HG03457 (cell line): ENCODE results near the gene RCBTB1.
A peak's percentile ranks its signal among the peaks of the same experiment; 100 is the strongest.
"Not testable (repeated sequence)": the region's sequence is repeated elsewhere in the genome, so short reads cannot be mapped to it uniquely, and the experiment has no call there.

Experiments used
- ATAC-seq: cut with Tn5 transposase; IDR thresholded peaks from one replicate; pipeline ENCODE4 v1.9.1; 2021; ENCODE audit warnings: moderate number of reproducible peaks; ENCODE audit not compliant: unreplicated experiment

RCBTB1 gene

GRCh38 chr13:49606747-49607648 lies 21.6 kb upstream of the RCBTB1 start:
- ATAC-seq: peak; percentile 91

- ATAC-seq: no peak
Measured at GRCh38 chr13:49604570-49604969, 19.2 kb upstream of the RCBTB1 start.

DNA sequence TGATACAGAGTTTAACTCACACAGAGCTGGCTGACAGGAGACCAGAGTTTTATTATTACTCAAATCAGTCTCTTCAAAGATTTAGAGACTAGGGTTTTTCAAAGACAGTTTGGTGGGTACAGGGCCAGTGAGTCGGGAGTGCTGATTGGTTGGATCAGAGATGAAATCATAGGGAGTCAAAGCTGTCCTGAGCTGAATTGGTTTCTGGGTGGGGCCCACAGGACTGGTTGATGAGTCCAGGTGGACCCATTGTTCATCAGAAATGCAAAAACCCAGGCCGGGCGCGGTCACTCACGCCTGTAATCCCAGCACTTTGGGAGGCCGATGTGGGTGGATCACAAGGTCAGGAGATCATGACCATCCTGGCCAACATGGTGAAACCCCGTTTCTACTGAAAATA lies 17.3 kb upstream of the RCBTB1 start:
- not testable (repeated sequence) for ATAC-seq

DNA sequence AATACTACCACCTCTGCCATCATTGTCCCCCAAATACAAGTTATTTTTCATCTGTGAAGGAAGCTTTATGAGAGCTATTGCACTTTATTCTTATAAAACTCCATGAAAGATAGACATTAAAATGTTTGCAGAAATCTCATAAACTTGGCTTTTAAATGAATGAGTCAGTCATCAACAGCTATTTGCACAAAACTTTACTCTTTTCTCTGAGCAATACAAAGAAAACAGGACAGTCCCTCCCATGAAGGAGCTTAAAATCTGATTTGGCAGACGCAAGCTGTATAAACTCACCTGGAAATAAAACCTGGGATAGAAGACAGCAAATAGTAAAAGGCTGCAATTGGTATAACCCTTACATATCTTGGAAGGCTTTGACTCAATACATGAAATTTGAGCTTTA lies 16.6 kb upstream of the RCBTB1 start:
- ATAC-seq: no peak

DNA sequence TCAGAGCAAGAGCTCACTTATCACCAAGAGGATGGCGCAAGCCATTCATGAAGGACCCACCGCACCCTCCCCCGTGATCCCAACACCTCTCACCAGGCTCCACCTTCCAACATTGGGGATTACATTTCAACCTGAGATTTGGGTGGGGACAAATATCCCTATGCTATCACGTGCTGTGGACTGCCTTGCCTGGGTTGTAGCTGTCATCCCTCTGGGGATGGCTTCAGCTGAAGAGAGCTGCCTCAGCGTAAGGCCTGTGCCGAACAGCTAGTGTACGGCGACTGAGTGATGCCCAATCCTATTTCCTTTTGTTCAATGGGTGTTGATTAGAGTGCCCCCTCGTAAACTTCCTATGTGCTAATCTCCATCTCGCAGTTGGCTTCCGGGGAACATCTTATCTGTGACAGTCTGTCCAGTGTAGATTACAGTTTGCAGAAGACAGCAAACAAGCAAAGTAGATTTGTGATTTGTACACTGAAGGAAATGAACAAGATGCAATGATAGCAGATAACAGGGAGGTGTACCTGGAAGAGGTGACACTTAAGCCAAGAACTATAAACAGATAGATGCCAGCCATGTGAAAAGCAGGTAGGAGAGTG lies 11.8 kb upstream of the RCBTB1 start:
- ATAC-seq: no peak

GRCh38 chr13:49596221-49596620 lies 10.9 kb upstream of the RCBTB1 start:
- no peak for ATAC-seq

DNA sequence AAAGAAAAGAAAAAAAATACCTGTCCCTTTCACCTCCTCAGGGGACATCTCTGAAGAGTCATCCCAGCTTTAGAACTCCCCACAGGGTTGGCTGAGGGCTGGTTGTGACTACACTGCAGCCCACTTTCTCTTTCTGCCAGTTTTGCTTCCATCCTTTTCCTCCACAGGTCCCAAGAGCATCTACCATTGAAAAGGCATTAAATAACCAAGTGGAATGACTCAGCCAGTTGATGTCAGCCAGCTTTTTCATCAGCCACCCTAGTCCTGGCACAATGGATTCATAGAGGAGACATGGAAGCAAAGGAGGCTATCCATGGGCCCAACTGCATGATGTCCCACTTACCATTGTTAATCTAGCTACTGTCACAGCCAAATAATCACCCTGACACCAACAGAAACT lies 9.2 kb upstream of the RCBTB1 start:
- ATAC-seq: no peak

- ATAC-seq: not testable (repeated sequence)
Measured at GRCh38 chr13:49593876-49594275, 8.5 kb upstream of the RCBTB1 start.

DNA sequence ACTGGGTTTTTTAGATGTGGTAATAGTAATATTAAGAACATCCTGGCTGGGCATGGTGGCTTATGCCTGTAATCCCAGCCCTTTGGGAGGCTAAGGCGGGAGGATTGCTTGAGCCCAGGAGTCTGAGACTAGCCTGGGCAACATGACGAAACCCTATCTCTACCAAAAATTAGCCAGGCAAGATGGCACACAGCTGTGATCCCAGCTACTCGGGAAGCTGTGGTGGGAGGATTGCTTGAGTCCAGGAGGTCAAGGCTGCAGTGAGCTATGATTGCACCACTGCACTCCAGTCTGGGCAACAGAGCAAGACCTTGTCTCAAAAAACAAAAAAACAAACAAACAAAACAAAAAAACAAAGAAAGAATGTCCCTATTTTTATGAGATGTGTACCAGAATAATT lies 5.4 kb upstream of the RCBTB1 start:
- ATAC-seq: not testable (repeated sequence)

- ATAC-seq: no peak
Measured at GRCh38 chr13:49587311-49587847, 2.0 kb upstream of the RCBTB1 start.

DNA sequence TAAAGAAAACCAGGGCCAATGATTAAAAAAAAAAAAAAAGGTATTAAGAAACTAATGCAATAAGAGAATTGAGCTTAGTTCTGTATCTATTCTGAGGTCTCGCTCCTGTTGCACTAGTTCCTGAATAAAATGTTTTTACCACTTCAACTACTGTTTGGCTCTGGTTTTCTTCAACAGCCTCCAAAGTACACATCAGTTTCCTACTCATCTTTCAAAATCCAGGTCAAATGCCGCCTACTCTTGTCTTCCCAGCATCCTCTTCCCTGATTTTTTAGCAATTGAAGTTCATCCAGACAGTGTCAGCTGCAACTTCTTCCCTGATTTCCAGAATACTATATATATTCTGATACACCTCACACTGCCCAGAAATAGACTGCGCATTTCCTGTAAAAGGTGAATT lies 1.4 kb upstream of the RCBTB1 start:
- ATAC-seq: no peak

DNA sequence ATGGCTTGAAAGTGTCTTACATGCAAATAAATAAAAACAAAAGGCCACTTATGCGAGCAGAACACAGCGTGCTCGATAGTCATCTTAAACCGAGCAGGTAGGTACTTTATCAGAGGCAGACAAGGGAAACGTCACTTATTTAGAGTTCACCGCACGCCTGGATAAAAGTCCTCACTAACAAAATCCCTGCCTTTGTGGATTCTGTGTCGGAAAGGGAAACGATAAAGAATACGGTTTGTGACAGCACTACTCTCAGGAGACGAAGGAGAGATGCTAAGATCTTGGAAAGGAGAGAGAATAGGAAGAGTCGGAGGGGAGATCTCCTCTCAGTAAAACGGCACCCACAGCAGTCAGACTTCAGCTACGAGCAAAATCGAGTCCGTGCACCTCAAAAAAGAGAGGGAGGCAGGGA lies 581 bp downstream of the RCBTB1 start:
- peak; percentile 8 for ATAC-seq

GRCh38 chr13:49580980-49581680 lies 4.2 kb downstream of the RCBTB1 start:
- ATAC-seq: no peak

GRCh38 chr13:49579501-49579900 lies 5.9 kb downstream of the RCBTB1 start:
- no peak for ATAC-seq

GRCh38 chr13:49571299-49572240 lies 13.8 kb downstream of the RCBTB1 start:
- ATAC-seq: no peak

DNA sequence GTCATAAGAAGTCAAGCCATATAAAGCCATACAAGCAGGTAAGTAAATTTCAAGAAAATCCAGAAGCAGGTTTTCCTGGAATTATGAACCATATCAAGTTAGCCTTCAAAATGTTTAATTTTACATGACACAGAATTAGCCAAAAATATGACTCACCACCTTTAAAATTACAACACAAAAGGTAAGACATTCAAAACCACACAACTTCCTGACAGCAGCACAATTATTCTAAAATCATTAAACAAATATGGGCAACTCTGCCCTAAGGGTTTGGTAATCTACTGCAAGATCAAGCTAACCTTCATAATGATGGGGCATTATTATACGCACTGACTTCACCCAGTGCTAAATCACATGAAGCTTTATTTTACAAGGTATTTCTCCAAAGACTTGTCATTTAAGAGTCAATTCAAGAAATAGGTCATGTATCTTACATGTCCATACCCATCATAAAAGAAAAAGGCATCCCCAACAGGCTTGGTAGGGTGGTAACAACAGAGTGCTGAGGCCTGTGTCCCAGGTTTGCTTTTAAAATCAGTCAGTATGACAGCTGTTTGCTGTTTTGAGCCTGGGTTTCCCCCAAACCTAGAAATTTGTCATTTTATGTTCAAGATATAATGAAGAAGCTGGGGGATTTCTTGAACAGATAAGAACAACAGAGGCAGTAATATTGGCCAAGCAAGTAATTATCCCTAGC lies 15.2 kb downstream of the RCBTB1 start:
- ATAC-seq: peak; percentile 51

- no peak for ATAC-seq
Measured at GRCh38 chr13:49567491-49567890, 17.9 kb downstream of the RCBTB1 start.

GRCh38 chr13:49566461-49566860 lies 18.9 kb downstream of the RCBTB1 start:
- no peak for ATAC-seq

DNA sequence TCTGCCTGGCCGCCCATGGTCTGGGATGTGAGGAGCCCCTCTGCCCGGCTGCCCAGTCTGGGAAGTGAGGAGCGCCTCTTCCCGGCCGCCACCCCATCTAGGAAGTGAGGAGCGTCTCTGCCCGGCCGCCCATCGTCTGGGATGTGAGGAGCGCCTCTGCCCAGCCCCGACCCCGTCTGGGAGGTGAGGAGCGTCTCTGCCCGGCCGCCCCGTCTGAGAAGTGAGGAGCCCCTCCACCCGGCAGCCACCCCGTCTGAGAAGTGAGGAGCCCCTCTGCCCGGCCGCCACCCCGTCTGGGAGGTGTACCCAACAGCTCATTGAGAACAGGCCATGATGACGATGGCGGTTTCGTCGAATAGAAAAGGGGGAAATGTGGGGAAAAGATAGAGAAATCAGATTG lies 19.9 kb downstream of the RCBTB1 start:
- not testable (repeated sequence) for ATAC-seq

GRCh38 chr13:49563516-49563915 lies 21.8 kb downstream of the RCBTB1 start:
- no peak for ATAC-seq
